Heart right ventricle (tissue), 16 donors: ENCODE results near the gene CEP350. TPM values are rescaled to one million over a fixed set of nuclear protein-coding genes. Genes with fewer than 3 reads are reported as not detected.

ENCODE experiments used
- ATAC-seq, 8 donors: fragments of 200-7000 bp; cut with Tn5 transposase; one replicate each; pipeline ENCODE4 v1.9.1; 2020; ENCODE audit warnings: mild to moderate bottlenecking in 8 of 8, moderate library complexity in 8 of 8, moderate number of reproducible peaks in 1 of 8
- DNase-seq, 2 donors: peaks; one replicate each; pipeline ENCODE4 v3.0.0-alpha.2; 2020
- H3K27ac ChIP-seq, 10 donors: fragments of 200-600 bp; sonication (generic) in 2 of 10; one replicate each; pipeline versions ENCODE4 v1.5.0 to v1.8.0; 2020 to 2022; ENCODE audit warnings: mild to moderate bottlenecking in 3 of 10
- H3K27me3 ChIP-seq, 7 donors: fragments of 200-600 bp; one replicate each; pipeline ENCODE4 v1.8.0; 2021 to 2022; ENCODE audit warnings: mild to moderate bottlenecking in 2 of 7
- H3K36me3 ChIP-seq, 9 donors: fragments of 200-600 bp; sonication (generic) in 1 of 9; one replicate each; pipeline versions ENCODE4 v1.5.0 to v1.8.0; 2020 to 2022; ENCODE audit warnings: mild to moderate bottlenecking in 2 of 9
- H3K4me1 ChIP-seq, 9 donors: fragments of 200-600 bp; sonication (generic) in 1 of 9; one replicate each; pipeline versions ENCODE4 v1.5.0 to v1.8.0; 2020 to 2022; ENCODE audit warnings: mild to moderate bottlenecking in 4 of 9
- H3K4me3 ChIP-seq, 10 donors: fragments of 200-600 bp; sonication (generic) in 2 of 10; one replicate each; pipeline versions ENCODE4 v1.5.0 to v1.8.0; 2020 to 2022; ENCODE audit warnings: mild to moderate bottlenecking in 7 of 10, moderate library complexity in 2 of 10
- H3K9me3 ChIP-seq, 11 donors: fragments of 200-600 bp in 10 of 11; sonication (generic) in 2 of 11; one replicate each; pipeline versions ENCODE4 v1.5.0 to v1.8.0; 2013 to 2022; ENCODE audit warnings: mild to moderate bottlenecking in 2 of 11, control low read depth in 1 of 11, moderate library complexity in 1 of 11
- WGBS, 2 donors: extraction: QIAGEN DNeasy Blood & Tissue Kit; methylation state at CpG; one replicate each; pipeline ENCODE4 v1.1.7; 2013; ENCODE audit warnings: inconsistent platforms in 1 of 2; 5-methylcytosine and 5-hydroxymethylcytosine counted together
- intact Hi-C, 10 donors: fragments of 100-400 bp; cut with DNase I; formaldehyde crosslinking; loops; one replicate each; pipeline versions ENCODE4 v1.11.1 to v1.14.2; 2022
- polyA plus RNA-seq, 2 donors: library from polyadenylated mRNA; stranded (reverse); fragments of 200-250 nt; gene quantifications; one replicate each; pipeline ENCODE4 v1.2.3, GENCODE V29; 2013
- total RNA-seq, 10 donors: library from RNA; stranded (reverse); fragmentation: NEBNext Ultra II Directional in 3 of 10; extraction: Animal tissue kit (Norgen Biotek cat#: 25700) in 3 of 10; gene quantifications; one replicate each; pipeline versions ENCODE4 v1.2.1 to v1.2.4, GENCODE V29; 2021 to 2023
- TF ChIP-seq, protein P1 (sequence below), 9 donors: fragments of 200-600 bp; sonication (generic) in 2 of 9; IDR thresholded peaks; one replicate each; pipeline versions ENCODE4 v1.5.0 to v1.8.0; 2021 to 2022; ENCODE audit warnings: antibody characterized with exemption in 9 of 9, mild to moderate bottlenecking in 5 of 9, moderate library complexity in 1 of 9
- donor health status: Arrhythmogenic right ventricular cardiomyopathy.
- donor health status: ischemic (EF 13 %, LVEDD 7.1; RV severe dilation, severe dysfunction).
- donor health status: healthy with polysubstance abuse.
- donor health status: DM: no; HTN: yes; CAD: no.
- donor health status: DM: no; HTN: no; CAD: no.
- donor health status: ischemic (EF 25% LVEDD 6.9; RV normal size, moderate dysfunction).
- donor health status: ischemic (EF 25% LVEDD 5.7; RV mildly dilated, moderate dysfunction).
- donor health status: healthy.
- donor health status: DM: yes; HTN: yes; CAD: no.
- donor health status: Ischemic cardiomyopathy.
- donor health status: ischemic (EF 35%, LVEDD 5.7; RV mildly dilated, moderate dysfunction).
- donor health status: nonischemic (EF 11% LVEDD 7.7; RV severe dilation, severe dysfunction).
- donor health status: DM: yes; HTN: yes; CAD: no.
- donor health status: PGD.
- donor health status: ischemic (EF 29% LVEDD 5.4; RV normal size, mild dysfunction).
- donor health status: nonischemic (EF 23%, LVEDD 6.1; RV moderate dilation, normal function).

CEP350 gene
- total and polyA plus RNA-seq, 12 donors, result 3.7 to 46.3 (median 37.7) TPM

- H3K36me3 ChIP-seq, result peaks cover 0 to 97% (median 46%) of the 10 kb centered on the region in 9 donors
- TF ChIP-seq, protein P1, sequence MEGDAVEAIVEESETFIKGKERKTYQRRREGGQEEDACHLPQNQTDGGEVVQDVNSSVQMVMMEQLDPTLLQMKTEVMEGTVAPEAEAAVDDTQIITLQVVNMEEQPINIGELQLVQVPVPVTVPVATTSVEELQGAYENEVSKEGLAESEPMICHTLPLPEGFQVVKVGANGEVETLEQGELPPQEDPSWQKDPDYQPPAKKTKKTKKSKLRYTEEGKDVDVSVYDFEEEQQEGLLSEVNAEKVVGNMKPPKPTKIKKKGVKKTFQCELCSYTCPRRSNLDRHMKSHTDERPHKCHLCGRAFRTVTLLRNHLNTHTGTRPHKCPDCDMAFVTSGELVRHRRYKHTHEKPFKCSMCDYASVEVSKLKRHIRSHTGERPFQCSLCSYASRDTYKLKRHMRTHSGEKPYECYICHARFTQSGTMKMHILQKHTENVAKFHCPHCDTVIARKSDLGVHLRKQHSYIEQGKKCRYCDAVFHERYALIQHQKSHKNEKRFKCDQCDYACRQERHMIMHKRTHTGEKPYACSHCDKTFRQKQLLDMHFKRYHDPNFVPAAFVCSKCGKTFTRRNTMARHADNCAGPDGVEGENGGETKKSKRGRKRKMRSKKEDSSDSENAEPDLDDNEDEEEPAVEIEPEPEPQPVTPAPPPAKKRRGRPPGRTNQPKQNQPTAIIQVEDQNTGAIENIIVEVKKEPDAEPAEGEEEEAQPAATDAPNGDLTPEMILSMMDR (IDR thresholded peaks at IDR 0.05), result no peak
- peaks cover 0 to 15% (median 0%) of the 10 kb centered on the region in 9 donors for H3K4me1 ChIP-seq
- DNase-seq (no peak), ATAC-seq (peak in 1 of 8 donors; percentile 44)
- intact Hi-C loops, result loop anchor here in 3 of 10 donors (5.0 to 10.0 kb wide), 3 partner anchors 34 to 163 kb away; partner anchors contain the start of gene TOR1AIP1 (in 1 of the 3)
- H3K27ac ChIP-seq, result peak overlapping the region in 1 of 10 donors; percentile 31
- 89 to 95% methylated on average over 2 of the region's 2 CpGs for WGBS, 2 donors
- no peaks in the 10 kb centered on the region for H3K27me3 ChIP-seq
- no peaks in the 10 kb centered on the region for H3K9me3 ChIP-seq
- no peak overlapping the region for H3K4me3 ChIP-seq
These were observed 73.4 kb downstream of the CEP350 start for GRCh38 chr1:180027949-180028445.

GRCh38 chr1:180028864-180029263 is 74.3 kb downstream of the CEP350 start:
- Histone ChIP-seq H3K36me3 (peaks cover 0 to 97% (median 47%) of the 10 kb centered on the region in 9 donors), H3K4me1 (peaks cover 0 to 15% (median 0%) of the 10 kb centered on the region in 9 donors), H3K27ac (no peak overlapping the region), H3K4me3 (no peak overlapping the region), H3K9me3 (no peaks in the 10 kb centered on the region), H3K27me3 (no peaks in the 10 kb centered on the region)
- DNase-seq (no peak), ATAC-seq (no peak)
- intact Hi-C loops, result loop anchor here in 3 of 10 donors (5.0 to 10.0 kb wide), 3 partner anchors 33 to 164 kb away; partner anchors contain the start of gene TOR1AIP1 (in 1 of the 3)
- WGBS, 2 donors, result 89 to 93% methylated on average over 1 of the region's 1 CpG
- TF ChIP-seq, protein P1 (IDR thresholded peaks at IDR 0.05), result peak in 3 of 9 donors; percentile 20 to 34 (median 30)

DNA sequence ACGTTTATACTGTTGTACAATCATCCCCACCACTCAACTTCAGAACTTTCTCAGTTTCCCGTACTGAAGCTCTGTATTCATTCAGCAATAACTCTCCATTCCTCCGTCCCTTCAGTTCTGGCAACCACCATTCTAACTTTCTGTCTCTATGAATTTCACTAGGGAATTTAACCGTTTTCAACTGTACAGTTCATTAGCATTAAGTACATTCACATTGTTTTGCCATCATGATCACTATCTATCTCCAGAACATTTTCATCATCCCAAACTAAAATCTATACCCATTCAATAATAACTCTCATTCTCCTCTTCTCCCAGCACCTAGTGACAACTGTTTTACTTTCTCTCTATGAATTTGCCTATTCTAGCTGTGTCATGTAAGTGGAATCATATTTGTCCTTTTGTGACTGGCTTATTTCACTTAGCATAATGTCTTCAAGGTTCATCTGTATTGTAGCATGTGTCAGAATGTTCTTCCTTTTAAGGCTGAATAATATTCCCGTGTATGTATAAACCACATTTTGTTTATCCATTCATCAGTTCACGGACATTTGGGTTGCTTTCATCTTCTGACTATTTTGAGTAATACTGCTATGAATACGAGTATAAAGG is 75.0 kb downstream of the CEP350 start:
- H3K27ac ChIP-seq, result no peak overlapping the region
- H3K9me3 ChIP-seq, result no peaks in the 10 kb centered on the region
- no peak overlapping the region for H3K4me3 ChIP-seq
- 74 to 75% methylated on average over 7 of the region's 7 CpGs for WGBS, 2 donors
- H3K36me3 ChIP-seq, result peaks cover 0 to 97% (median 42%) of the 10 kb centered on the region in 9 donors
- TF ChIP-seq, protein P1 (IDR thresholded peaks at IDR 0.05), result no peak
- no peak for ATAC-seq
- H3K4me1 ChIP-seq, result peaks cover 0 to 15% (median 0%) of the 10 kb centered on the region in 9 donors
- intact Hi-C loops, result loop anchor here in 3 of 10 donors (5.0 to 10.0 kb wide), 3 partner anchors 33 to 165 kb away; partner anchors contain the start of gene TOR1AIP1 (in 1 of the 3)
- H3K27me3 ChIP-seq, result no peaks in the 10 kb centered on the region
- DNase-seq, result no peak

DNA sequence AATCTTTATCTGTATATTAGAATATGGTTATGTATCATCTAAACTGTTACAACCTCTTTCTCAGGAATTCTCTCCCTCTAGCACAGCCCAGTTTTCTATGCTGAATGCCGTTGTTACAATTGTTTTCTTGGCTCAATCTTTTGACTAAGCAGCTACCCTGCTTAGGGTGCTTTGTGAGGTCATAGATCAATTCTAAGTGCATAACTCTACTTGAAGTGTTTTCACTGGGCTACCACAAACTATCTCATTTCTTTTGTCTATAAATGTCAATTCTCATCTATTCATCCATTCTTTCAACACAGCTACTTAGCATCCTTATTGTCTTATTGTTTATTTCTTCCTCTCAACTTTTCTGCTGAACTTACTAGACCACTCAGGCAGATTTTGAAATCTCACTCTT is 77.1 kb downstream of the CEP350 start:
- WGBS, 2 donors, result 90 to 92% methylated on average over 1 of the region's 1 CpG
- intact Hi-C loops, result no loop called here
- H3K36me3 ChIP-seq, result peaks cover 0 to 97% (median 26%) of the 10 kb centered on the region in 9 donors

More for the DNA sequence above, 77.1 kb downstream of the CEP350 start:
- no peak for DNase-seq
- Histone ChIP-seq H3K9me3 (no peaks in the 10 kb centered on the region), H3K27ac (no peak overlapping the region), H3K4me1 (peaks cover 0 to 15% (median 0%) of the 10 kb centered on the region in 9 donors), H3K27me3 (no peaks in the 10 kb centered on the region), H3K4me3 (no peak overlapping the region)
- TF ChIP-seq, protein P1 (IDR thresholded peaks at IDR 0.05), result no peak
- ATAC-seq, result no peak
